ENCODE data around the gene SMARCA1. TPM values are rescaled to one million over a fixed set of nuclear protein-coding genes. Genes with fewer than 3 reads are reported as not detected.

Gene SMARCA1
- total RNA-seq, 1 donor from 2014 or later, result 38.9 TPM

DNA sequence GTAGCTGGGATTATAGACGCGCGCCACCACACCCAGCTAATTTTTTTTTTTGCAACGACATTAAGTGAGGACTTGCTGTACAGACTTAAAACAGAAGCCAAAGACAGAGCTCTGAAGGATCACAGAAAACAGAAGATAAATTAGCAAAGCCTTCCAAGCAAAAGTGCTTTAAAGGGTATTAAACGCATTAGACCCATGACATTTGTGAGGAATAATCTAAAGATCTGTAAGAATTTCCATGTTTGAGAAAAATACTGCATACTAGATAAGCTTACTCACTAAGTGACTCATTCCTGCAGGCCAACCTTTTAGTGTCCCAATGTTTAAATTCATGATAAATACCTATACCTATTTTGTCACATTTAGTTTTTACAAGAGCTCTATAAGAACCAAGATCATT, 27.4 kb downstream of the SMARCA1 start:
- H3K4me3 ChIP-seq (ENCODE audit: low read depth, low read length), result no peak overlapping the region
- DNase-seq (ENCODE audit: low read depth), result no peak
- TF ChIP-seq, protein P1, sequence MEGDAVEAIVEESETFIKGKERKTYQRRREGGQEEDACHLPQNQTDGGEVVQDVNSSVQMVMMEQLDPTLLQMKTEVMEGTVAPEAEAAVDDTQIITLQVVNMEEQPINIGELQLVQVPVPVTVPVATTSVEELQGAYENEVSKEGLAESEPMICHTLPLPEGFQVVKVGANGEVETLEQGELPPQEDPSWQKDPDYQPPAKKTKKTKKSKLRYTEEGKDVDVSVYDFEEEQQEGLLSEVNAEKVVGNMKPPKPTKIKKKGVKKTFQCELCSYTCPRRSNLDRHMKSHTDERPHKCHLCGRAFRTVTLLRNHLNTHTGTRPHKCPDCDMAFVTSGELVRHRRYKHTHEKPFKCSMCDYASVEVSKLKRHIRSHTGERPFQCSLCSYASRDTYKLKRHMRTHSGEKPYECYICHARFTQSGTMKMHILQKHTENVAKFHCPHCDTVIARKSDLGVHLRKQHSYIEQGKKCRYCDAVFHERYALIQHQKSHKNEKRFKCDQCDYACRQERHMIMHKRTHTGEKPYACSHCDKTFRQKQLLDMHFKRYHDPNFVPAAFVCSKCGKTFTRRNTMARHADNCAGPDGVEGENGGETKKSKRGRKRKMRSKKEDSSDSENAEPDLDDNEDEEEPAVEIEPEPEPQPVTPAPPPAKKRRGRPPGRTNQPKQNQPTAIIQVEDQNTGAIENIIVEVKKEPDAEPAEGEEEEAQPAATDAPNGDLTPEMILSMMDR (conservative IDR thresholded peaks at IDR 0.05; ENCODE audit: low read depth, low read length), result no peak

DNA sequence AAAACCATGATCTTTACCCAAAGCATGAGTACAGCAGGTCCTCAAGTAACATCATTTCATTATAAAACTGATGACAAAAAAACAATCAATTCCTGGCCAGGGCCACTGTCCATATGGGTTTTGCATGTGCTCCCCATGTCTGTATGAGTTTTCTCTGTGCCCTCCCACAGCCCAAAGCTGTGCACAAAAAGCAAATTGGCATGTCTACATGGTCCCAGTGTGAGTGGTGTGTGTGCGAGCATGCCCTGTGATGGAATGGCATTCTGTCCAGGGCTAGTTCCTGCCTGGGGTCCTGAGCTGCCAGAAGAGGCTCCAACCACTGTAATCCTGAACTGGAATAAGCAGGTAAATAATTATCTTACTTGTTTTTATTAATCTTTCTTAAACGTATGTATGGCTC, 28.4 kb downstream of the SMARCA1 start:
- DNase-seq (ENCODE audit: low read depth), result no peak
- TF ChIP-seq, protein P1 (conservative IDR thresholded peaks at IDR 0.05; ENCODE audit: low read depth, low read length), result no peak

DNA sequence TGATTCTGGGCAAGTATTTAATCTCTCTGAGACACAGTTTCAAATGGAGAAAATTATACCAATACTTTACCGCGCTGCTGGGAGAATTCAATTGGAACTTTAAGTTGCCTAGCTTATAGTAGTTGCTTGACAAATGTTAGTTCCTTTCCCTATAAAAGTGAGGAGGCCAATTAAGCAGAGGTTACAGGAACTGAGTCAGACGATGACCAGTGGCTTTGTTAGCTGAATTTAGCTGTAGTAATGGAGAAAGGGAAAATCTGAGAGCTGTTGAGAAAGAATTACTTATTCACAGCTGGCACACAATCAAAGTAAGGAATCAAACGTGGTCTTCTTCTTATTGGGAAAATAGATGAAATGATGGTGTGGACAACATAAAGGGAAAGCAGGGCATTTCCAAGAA, 29.6 kb downstream of the SMARCA1 start:
- DNase-seq (ENCODE audit: low read depth), result no peak
- TF ChIP-seq, protein P1 (conservative IDR thresholded peaks at IDR 0.05; ENCODE audit: low read depth, low read length), result no peak
- H3K4me3 ChIP-seq (ENCODE audit: low read depth, low read length), result no peak overlapping the region

More for the DNA sequence above, 28.4 kb downstream of the SMARCA1 start:
- no peak overlapping the region for H3K4me3 ChIP-seq (ENCODE audit: low read depth, low read length)

DNA sequence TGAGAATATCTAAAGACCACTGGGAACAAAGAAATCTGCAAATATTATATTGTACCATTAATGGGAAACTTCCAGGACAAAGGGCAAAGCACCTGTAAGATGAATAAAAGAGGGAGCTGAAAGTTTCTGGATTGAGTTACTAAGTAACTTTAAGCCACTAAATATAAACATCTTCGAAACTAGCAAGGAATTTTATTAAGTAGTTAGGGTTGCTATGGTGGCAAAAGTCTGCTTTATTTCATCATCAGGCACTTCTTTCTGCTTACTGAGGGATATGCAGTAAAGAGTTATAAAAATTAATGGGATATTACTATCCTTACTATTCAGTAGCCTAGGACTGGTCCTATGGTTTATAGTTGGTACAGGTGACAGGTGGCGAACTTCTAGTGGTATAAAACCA, 33.0 kb downstream of the SMARCA1 start:
- no peak for DNase-seq (ENCODE audit: low read depth)
- no peak overlapping the region for H3K4me3 ChIP-seq (ENCODE audit: low read depth, low read length)
- TF ChIP-seq, protein P1 (conservative IDR thresholded peaks at IDR 0.05; ENCODE audit: low read depth, low read length), result no peak

DNA sequence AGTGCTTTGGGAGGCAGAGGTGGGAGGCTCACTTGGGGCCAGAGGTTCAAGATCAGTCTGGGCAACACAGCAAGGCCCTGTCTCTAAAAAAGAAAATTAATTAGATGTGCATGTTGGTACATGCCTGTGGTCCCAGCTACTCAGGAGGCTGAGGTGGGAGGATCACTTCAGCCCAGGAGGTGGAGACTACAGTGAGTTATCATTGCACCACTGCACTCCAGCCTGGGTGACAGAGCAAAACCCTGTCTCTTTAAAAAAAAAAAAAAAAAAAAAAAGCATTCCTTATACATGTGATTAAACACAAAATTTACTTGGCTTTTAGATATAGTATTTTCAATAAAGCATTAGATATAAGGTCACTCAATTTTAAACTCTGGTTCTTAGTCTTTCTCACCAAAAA, 34.9 kb downstream of the SMARCA1 start:
- TF ChIP-seq, protein P1 (conservative IDR thresholded peaks at IDR 0.05; ENCODE audit: low read depth, low read length), result no peak
- no peak overlapping the region for H3K4me3 ChIP-seq (ENCODE audit: low read depth, low read length)
- no peak for DNase-seq (ENCODE audit: low read depth)

DNA sequence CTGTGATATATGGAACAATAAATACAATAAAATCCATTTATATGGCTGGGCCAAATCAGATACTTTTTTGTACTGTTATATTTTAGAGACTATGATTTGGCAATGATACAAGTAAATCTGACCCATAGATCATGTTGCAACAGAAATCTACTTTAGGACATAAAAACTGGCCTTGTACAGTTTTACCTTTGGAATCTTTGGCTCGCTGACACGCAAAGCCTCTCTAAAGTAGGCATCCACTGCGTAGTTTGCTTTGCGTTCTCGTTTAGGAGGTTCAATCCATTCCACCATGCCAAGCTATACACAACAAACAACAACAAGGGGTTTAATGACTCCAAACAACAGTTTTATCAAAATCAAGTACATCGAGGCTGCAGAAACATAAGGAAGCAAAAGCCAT, 42.4 kb downstream of the SMARCA1 start:
- DNase-seq (ENCODE audit: low read depth), result no peak
- TF ChIP-seq, protein P1 (conservative IDR thresholded peaks at IDR 0.05; ENCODE audit: low read depth, low read length), result no peak
- H3K4me3 ChIP-seq (ENCODE audit: low read depth, low read length), result no peak overlapping the region

DNA sequence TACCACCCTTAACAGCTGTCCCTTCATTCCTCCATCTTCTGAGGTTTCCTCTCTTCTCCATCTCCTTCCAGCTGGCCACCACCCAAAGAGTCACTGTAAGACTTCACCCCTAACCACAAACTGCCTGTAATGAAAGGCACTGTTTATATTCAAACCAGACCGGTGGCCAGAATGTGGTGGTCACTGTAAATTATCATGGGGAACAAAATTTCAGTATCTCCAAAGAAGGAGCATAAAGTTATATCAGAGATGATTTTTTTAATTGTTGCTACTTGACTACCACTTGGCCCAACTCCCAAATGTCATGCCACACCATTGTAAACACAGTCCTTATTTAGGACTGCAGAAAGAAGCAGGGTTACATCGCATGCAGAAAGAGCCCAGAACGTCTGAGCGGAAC, 44.8 kb downstream of the SMARCA1 start:
- DNase-seq (ENCODE audit: low read depth), result no peak
- H3K4me3 ChIP-seq (ENCODE audit: low read depth, low read length), result no peak overlapping the region
- TF ChIP-seq, protein P1 (conservative IDR thresholded peaks at IDR 0.05; ENCODE audit: low read depth, low read length), result no peak

All from epithelial cell of proximal tubule (primary cell).